Kidney epithelial cell (primary cell): ENCODE data around the gene CCNA2. TPM values are rescaled to one million over a fixed set of nuclear protein-coding genes. Genes with fewer than 3 reads are reported as not detected.

Source experiments
- DNase-seq: peaks from one replicate; pipeline ENCODE4 v3.0.0-alpha.2; 2010; ENCODE audit warnings: low read depth
- H3K27me3 ChIP-seq: 2 replicates; pipeline ENCODE4 v1.6.0; 2011; ENCODE audit warnings: low read length; ENCODE audit not compliant: control insufficient read depth, insufficient read depth
- H3K36me3 ChIP-seq: 2 replicates; pipeline ENCODE4 v1.5.1; 2011; ENCODE audit warnings: low read length; ENCODE audit not compliant: control insufficient read depth, insufficient read depth
- H3K4me3 ChIP-seq: 2 replicates; pipeline ENCODE4 v1.5.1; 2011; ENCODE audit warnings: low read depth, mild to moderate bottlenecking, control low read depth, low read length
- total RNA-seq: library from RNA; depleted of rRNA; stranded (reverse); fragments of >200 nt; gene quantifications from 2 replicates; pipeline ENCODE4 v1.2.3, GENCODE V29; 2015
- TF ChIP-seq, protein P1 (sequence below): IDR thresholded peaks from 2 replicates; pipeline ENCODE4 v1.5.1; 2011; ENCODE audit warnings: mild to moderate bottlenecking, moderate library complexity, low read length, control low read depth, inconsistent platforms; ENCODE audit not compliant: insufficient read depth, poor library complexity, severe bottlenecking

The CCNA2 gene
- total RNA-seq, 1 donor from 2014 or later, result 7.2 TPM

DNA sequence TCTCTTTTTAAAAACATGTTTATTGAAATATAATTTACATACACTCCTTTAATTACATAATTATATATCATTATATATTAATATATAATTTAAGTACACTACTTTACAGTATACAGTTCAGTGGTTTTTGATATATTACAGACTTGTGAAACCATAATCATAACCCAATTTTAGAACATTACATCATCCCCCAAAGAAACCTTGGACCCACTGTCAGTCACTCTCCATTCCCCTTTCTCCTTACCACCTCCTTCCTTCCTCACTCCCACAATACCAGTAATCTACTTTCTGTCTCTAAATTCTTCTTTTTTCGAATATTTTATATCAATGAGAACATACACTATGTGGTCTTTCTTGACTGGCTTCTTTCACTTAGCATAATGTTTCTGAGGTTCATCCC lies 40.5 kb downstream of the CCNA2 start:
- Histone ChIP-seq H3K36me3 (no peaks in the 10 kb centered on the region), H3K4me3 (no peak overlapping the region), H3K27me3 (no peaks in the 10 kb centered on the region)
- no peak for DNase-seq
- TF ChIP-seq, protein P1, sequence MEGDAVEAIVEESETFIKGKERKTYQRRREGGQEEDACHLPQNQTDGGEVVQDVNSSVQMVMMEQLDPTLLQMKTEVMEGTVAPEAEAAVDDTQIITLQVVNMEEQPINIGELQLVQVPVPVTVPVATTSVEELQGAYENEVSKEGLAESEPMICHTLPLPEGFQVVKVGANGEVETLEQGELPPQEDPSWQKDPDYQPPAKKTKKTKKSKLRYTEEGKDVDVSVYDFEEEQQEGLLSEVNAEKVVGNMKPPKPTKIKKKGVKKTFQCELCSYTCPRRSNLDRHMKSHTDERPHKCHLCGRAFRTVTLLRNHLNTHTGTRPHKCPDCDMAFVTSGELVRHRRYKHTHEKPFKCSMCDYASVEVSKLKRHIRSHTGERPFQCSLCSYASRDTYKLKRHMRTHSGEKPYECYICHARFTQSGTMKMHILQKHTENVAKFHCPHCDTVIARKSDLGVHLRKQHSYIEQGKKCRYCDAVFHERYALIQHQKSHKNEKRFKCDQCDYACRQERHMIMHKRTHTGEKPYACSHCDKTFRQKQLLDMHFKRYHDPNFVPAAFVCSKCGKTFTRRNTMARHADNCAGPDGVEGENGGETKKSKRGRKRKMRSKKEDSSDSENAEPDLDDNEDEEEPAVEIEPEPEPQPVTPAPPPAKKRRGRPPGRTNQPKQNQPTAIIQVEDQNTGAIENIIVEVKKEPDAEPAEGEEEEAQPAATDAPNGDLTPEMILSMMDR, result no peak

DNA sequence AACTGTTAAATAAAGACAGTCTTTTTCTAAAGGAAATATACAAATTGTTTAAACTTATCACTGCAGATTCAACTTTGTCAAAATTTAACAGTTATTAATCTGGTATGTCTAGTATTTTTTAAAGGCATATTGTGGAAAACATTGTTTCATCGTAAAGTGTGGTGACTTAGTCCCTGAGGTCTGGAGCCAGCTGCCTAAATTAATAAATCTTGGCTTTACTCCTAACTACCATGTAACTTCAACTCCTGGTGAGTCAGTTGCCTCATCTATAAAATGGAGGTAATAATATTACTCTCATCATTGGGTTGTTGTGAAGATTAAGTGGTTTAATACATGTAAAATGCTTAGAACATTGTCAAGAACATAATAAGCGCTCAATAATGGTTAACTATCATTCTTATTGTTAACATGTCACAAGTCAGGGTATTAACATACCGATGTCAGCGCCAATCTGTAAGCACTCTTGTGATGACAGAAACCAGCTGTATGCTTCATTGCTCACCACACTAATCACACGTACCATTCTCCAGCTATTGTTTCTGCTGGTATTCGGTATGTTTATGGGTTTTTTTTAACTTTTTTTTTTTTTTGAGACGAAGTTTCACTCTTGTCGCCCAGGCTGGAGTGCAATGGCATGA lies 44.6 kb downstream of the CCNA2 start:
- Histone ChIP-seq H3K4me3 (no peak overlapping the region), H3K36me3 (no peaks in the 10 kb centered on the region), H3K27me3 (no peaks in the 10 kb centered on the region)
- TF ChIP-seq, protein P1, result no peak
- DNase-seq, result no peak

DNA sequence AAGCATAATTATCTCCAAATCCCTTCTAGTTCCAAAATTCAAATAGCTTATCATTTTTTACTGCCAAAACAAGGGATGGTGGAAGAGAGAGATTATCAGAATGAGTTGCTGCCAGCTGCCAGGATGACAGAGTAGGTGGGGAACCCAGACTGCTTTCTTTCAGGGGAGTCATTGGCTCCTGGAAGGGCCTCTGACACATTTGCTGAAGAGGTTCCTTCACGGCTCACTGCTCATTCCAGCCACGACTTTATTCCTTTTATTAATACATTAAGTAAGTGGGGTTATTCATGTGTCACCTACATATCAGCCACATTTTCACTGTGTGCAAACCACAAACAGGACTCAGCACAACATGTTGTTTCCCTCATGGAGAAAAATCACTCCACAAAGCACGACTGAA lies 46.1 kb downstream of the CCNA2 start:
- TF ChIP-seq, protein P1, result no peak
- no peaks in the 10 kb centered on the region for H3K27me3 ChIP-seq
- H3K4me3 ChIP-seq, result no peak overlapping the region
- DNase-seq, result peak; percentile 2
- H3K36me3 ChIP-seq, result no peaks in the 10 kb centered on the region

DNA sequence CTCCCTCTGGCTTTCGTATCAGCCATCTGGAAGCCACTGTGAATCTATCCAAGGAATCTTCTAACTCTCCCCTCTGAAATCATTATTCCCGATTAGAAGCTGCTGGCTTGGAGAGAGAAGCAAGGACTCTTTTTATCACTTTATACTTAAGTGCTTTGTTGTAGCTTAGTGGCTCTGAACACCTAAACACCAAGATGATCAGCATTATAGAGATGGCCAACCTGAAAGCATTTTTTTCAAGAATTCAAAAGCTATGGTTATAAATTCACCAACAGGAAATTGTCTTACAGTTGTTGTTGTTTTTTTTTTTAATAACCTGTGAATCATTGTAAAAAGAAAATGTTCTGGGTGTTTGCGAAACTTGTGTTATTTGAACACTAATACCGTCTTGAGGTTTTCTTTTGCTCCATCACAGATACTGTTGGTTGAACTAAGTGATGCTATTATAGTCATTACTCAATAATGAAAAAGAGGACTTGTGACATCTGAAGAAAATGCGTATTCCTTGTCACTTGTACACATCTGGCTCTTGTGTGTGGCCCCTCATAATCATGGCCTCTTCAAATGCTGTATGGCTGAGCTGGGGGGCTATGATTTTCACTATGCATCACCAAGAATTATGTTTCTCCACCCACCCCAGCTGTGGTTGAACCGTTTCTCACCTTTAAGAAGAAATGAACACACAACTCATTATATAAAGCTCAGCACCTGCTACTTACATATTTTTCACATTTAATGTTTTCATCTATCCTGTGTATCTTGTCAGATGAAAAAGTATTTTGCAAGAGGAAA lies 46.9 kb downstream of the CCNA2 start:
- H3K4me3 ChIP-seq, result no peak overlapping the region
- TF ChIP-seq, protein P1, result no peak
- no peaks in the 10 kb centered on the region for H3K36me3 ChIP-seq
- DNase-seq, result no peak
- H3K27me3 ChIP-seq, result no peaks in the 10 kb centered on the region

GRCh38 chr4:121773883-121774282 lies 49.8 kb downstream of the CCNA2 start:
- DNase-seq, result no peak
- Histone ChIP-seq H3K36me3 (no peaks in the 10 kb centered on the region), H3K4me3 (no peak overlapping the region), H3K27me3 (peaks cover 4% of the 10 kb centered on the region)
- TF ChIP-seq, protein P1, result no peak
